Large intestine (tissue), 3 donors: Measurements from ENCODE around the gene CRYBG1. TPM values are rescaled to one million over a fixed set of nuclear protein-coding genes. Genes with fewer than 3 reads are reported as not detected.

Source experiments
- DNase-seq, 2 donors: peaks; one replicate each; pipeline versions ENCODE4 v3.0.0 to v3.0.0-alpha.2; 2013
- H3K27ac ChIP-seq: one replicate; pipeline ENCODE4 v1.5.1; 2013; ENCODE audit warnings: low read length
- H3K27me3 ChIP-seq: 2 replicates; pipeline ENCODE4 v1.6.1; 2013; ENCODE audit warnings: low read length; ENCODE audit not compliant: control insufficient read depth, insufficient read depth
- H3K36me3 ChIP-seq: 2 replicates; pipeline ENCODE4 v1.6.1; 2013; ENCODE audit warnings: low read length; ENCODE audit not compliant: control insufficient read depth, insufficient read depth
- H3K4me1 ChIP-seq: one replicate; pipeline ENCODE4 v1.6.1; 2013; ENCODE audit warnings: low read length; ENCODE audit not compliant: control insufficient read depth, insufficient read depth
- H3K4me3 ChIP-seq: one replicate; pipeline ENCODE4 v1.5.1; 2013; ENCODE audit warnings: low read length
- H3K9me3 ChIP-seq: one replicate; pipeline ENCODE4 v1.6.1; 2013; ENCODE audit warnings: mild to moderate bottlenecking, low read depth, low read length, moderate library complexity; ENCODE audit not compliant: control insufficient read depth
- WGBS: methylation state at CpG from one replicate; pipeline ENCODE4 v1.1.5; 2013; ENCODE audit warnings: low lambda C conversion rate; ENCODE audit not compliant: insufficient coverage; 5-methylcytosine and 5-hydroxymethylcytosine counted together
- polyA plus RNA-seq: library from polyadenylated mRNA; unstranded; fragments of 120-200 nt; gene quantifications from one replicate; pipeline ENCODE4 v1.2.1, GENCODE V29; 2013

Gene CRYBG1
- polyA plus RNA-seq, 1 donor, result 26.5 TPM

- WGBS, result no CpG with 5 or more reads among the region's 1 CpG
Measured at GRCh38 chr6:106473812-106474211, 113.3 kb downstream of the CRYBG1 start.

GRCh38 chr6:106474466-106474865 lies 113.9 kb downstream of the CRYBG1 start:
- no peak overlapping the region for H3K4me3 ChIP-seq
- no peak for DNase-seq
- H3K36me3 ChIP-seq, result no peaks in the 10 kb centered on the region
- no peaks in the 10 kb centered on the region for H3K4me1 ChIP-seq
- H3K9me3 ChIP-seq, result no peaks in the 10 kb centered on the region
- 100% methylated on average over 1 of the region's 5 CpGs for WGBS
- H3K27ac ChIP-seq, result no peak overlapping the region
- H3K27me3 ChIP-seq, result no peaks in the 10 kb centered on the region

More at GRCh38 chr6:106473812-106474211, 113.3 kb downstream of the CRYBG1 start:
- DNase-seq, result no peak
- H3K27me3 ChIP-seq, result no peaks in the 10 kb centered on the region
- no peak overlapping the region for H3K4me3 ChIP-seq
- H3K9me3 ChIP-seq, result no peaks in the 10 kb centered on the region
- H3K4me1 ChIP-seq, result no peaks in the 10 kb centered on the region
- H3K36me3 ChIP-seq, result no peaks in the 10 kb centered on the region
- H3K27ac ChIP-seq, result no peak overlapping the region

- Histone ChIP-seq H3K27ac (no peak overlapping the region), H3K27me3 (no peaks in the 10 kb centered on the region), H3K36me3 (no peaks in the 10 kb centered on the region), H3K4me1 (no peaks in the 10 kb centered on the region), H3K9me3 (no peaks in the 10 kb centered on the region), H3K4me3 (no peak overlapping the region)
- DNase-seq, result no peak
- WGBS, result 84% methylated on average over 3 of the region's 6 CpGs
Measured at GRCh38 chr6:106475284-106475683, 114.8 kb downstream of the CRYBG1 start.

- WGBS, result 100% methylated on average over 1 of the region's 2 CpGs
- no peaks in the 10 kb centered on the region for H3K27me3 ChIP-seq
- no peak for DNase-seq
- H3K9me3 ChIP-seq, result no peaks in the 10 kb centered on the region
- H3K4me3 ChIP-seq, result no peak overlapping the region
- no peaks in the 10 kb centered on the region for H3K36me3 ChIP-seq
- H3K27ac ChIP-seq, result no peak overlapping the region
- no peaks in the 10 kb centered on the region for H3K4me1 ChIP-seq
Measured at GRCh38 chr6:106476331-106477105, 116.0 kb downstream of the CRYBG1 start.

- 93% methylated on average over 2 of the region's 3 CpGs for WGBS
- no peak overlapping the region for H3K27ac ChIP-seq
- DNase-seq, result no peak
Measured at GRCh38 chr6:106477146-106477545, 116.6 kb downstream of the CRYBG1 start.

GRCh38 chr6:106477790-106478189 lies 117.3 kb downstream of the CRYBG1 start:
- Histone ChIP-seq H3K4me3 (no peak overlapping the region), H3K36me3 (no peaks in the 10 kb centered on the region), H3K4me1 (no peaks in the 10 kb centered on the region), H3K27me3 (no peaks in the 10 kb centered on the region), H3K9me3 (no peaks in the 10 kb centered on the region), H3K27ac (no peak overlapping the region)
- WGBS, result no CpG with 5 or more reads among the region's 6 CpGs
- DNase-seq, result no peak

More at GRCh38 chr6:106477146-106477545, 116.6 kb downstream of the CRYBG1 start:
- Histone ChIP-seq H3K4me1 (no peaks in the 10 kb centered on the region), H3K4me3 (no peak overlapping the region), H3K27me3 (no peaks in the 10 kb centered on the region), H3K9me3 (no peaks in the 10 kb centered on the region), H3K36me3 (no peaks in the 10 kb centered on the region)

GRCh38 chr6:106486236-106486635 lies 125.7 kb downstream of the CRYBG1 start:
- WGBS, result no CpG with 5 or more reads among the region's 1 CpG
- H3K4me1 ChIP-seq, result no peaks in the 10 kb centered on the region
- no peak overlapping the region for H3K27ac ChIP-seq
- no peaks in the 10 kb centered on the region for H3K9me3 ChIP-seq
- no peak overlapping the region for H3K4me3 ChIP-seq
- no peaks in the 10 kb centered on the region for H3K27me3 ChIP-seq
- no peak for DNase-seq
- H3K36me3 ChIP-seq, result no peaks in the 10 kb centered on the region

- WGBS, result no CpG with 5 or more reads among the region's 4 CpGs
- no peak overlapping the region for H3K4me3 ChIP-seq
- H3K27ac ChIP-seq, result no peak overlapping the region
- no peaks in the 10 kb centered on the region for H3K9me3 ChIP-seq
- no peaks in the 10 kb centered on the region for H3K4me1 ChIP-seq
- DNase-seq, result no peak
- H3K36me3 ChIP-seq, result no peaks in the 10 kb centered on the region
- H3K27me3 ChIP-seq, result no peaks in the 10 kb centered on the region
Measured at GRCh38 chr6:106488494-106489370, 128.2 kb downstream of the CRYBG1 start.

GRCh38 chr6:106490030-106490429 lies 129.5 kb downstream of the CRYBG1 start:
- no peak for DNase-seq
- H3K9me3 ChIP-seq, result no peaks in the 10 kb centered on the region
- no peak overlapping the region for H3K27ac ChIP-seq
- no peaks in the 10 kb centered on the region for H3K4me1 ChIP-seq
- no peaks in the 10 kb centered on the region for H3K27me3 ChIP-seq
- no peak overlapping the region for H3K4me3 ChIP-seq
- WGBS, result no CpG with 5 or more reads among the region's 1 CpG
- no peaks in the 10 kb centered on the region for H3K36me3 ChIP-seq

GRCh38 chr6:106490436-106490835 lies 129.9 kb downstream of the CRYBG1 start:
- no peak overlapping the region for H3K27ac ChIP-seq
- H3K9me3 ChIP-seq, result no peaks in the 10 kb centered on the region
- H3K4me1 ChIP-seq, result no peaks in the 10 kb centered on the region
- H3K27me3 ChIP-seq, result no peaks in the 10 kb centered on the region
- no peak for DNase-seq
- WGBS, result no CpG with 5 or more reads among the region's 1 CpG
- H3K4me3 ChIP-seq, result no peak overlapping the region
- no peaks in the 10 kb centered on the region for H3K36me3 ChIP-seq
